Measurements from ENCODE around the gene EMC7.
"Not testable (repeated sequence)": the region's sequence is repeated elsewhere in the genome, so short reads cannot be mapped to it uniquely, and the experiment has no call there.

EMC7 gene

GRCh38 chr15:34085746-34086145 lies 15.9 kb downstream of the EMC7 start:
- DNase-seq (ENCODE audit: low read depth in 2 of 2, low spot score in 1 of 2) = no peak

- no peak for DNase-seq (ENCODE audit: low read depth in 2 of 2, low spot score in 1 of 2)
These were observed 17.6 kb downstream of the EMC7 start for GRCh38 chr15:34084086-34084485.

GRCh38 chr15:34079904-34080303 lies 21.8 kb downstream of the EMC7 start:
- DNase-seq (ENCODE audit: low read depth in 2 of 2, low spot score in 1 of 2) = no peak

- DNase-seq (ENCODE audit: low read depth in 2 of 2, low spot score in 1 of 2) = no peak
These were observed 22.8 kb downstream of the EMC7 start for GRCh38 chr15:34078900-34079299.

GRCh38 chr15:34076785-34077184 lies 24.9 kb downstream of the EMC7 start:
- no peak for DNase-seq (ENCODE audit: low read depth in 2 of 2, low spot score in 1 of 2)

- DNase-seq (ENCODE audit: low read depth in 2 of 2, low spot score in 1 of 2) = no peak
These were observed 31.7 kb downstream of the EMC7 start for GRCh38 chr15:34070003-34070402.

GRCh38 chr15:34065941-34066340 lies 35.7 kb downstream of the EMC7 start:
- no peak for DNase-seq (ENCODE audit: low read depth in 2 of 2, low spot score in 1 of 2)

GRCh38 chr15:34065261-34065660 lies 36.4 kb downstream of the EMC7 start:
- DNase-seq (ENCODE audit: low read depth in 2 of 2, low spot score in 1 of 2) = no peak

- DNase-seq (ENCODE audit: low read depth in 2 of 2, low spot score in 1 of 2) = no peak
These were observed 37.2 kb downstream of the EMC7 start for GRCh38 chr15:34064438-34064837.

GRCh38 chr15:34059946-34060345 lies 41.7 kb downstream of the EMC7 start:
- DNase-seq (ENCODE audit: low read depth in 2 of 2, low spot score in 1 of 2) = no peak

- DNase-seq (ENCODE audit: low read depth in 2 of 2, low spot score in 1 of 2) = no peak
These were observed 42.2 kb downstream of the EMC7 start for GRCh38 chr15:34059476-34059875.

- DNase-seq (ENCODE audit: low read depth in 2 of 2, low spot score in 1 of 2) = no peak
These were observed 44.8 kb downstream of the EMC7 start for GRCh38 chr15:34056911-34057310.

- no peak for DNase-seq (ENCODE audit: low read depth in 2 of 2, low spot score in 1 of 2)
These were observed 45.6 kb downstream of the EMC7 start for GRCh38 chr15:34055868-34056595.

GRCh38 chr15:34054081-34054707 lies 47.5 kb downstream of the EMC7 start:
- no peak for DNase-seq (ENCODE audit: low read depth in 2 of 2, low spot score in 1 of 2)

GRCh38 chr15:34050385-34050784 lies 51.3 kb downstream of the EMC7 start:
- not testable (repeated sequence) for DNase-seq (ENCODE audit: low read depth in 2 of 2, low spot score in 1 of 2)

- no peak for DNase-seq (ENCODE audit: low read depth in 2 of 2, low spot score in 1 of 2)
These were observed 52.5 kb downstream of the EMC7 start for GRCh38 chr15:34049112-34049511.

- no peak for DNase-seq (ENCODE audit: low read depth in 2 of 2, low spot score in 1 of 2)
These were observed 53.5 kb downstream of the EMC7 start for GRCh38 chr15:34047893-34048775.

GRCh38 chr15:34046471-34047145 lies 55.1 kb downstream of the EMC7 start:
- DNase-seq (ENCODE audit: low read depth in 2 of 2, low spot score in 1 of 2) = no peak

GRCh38 chr15:34043813-34044212 lies 57.8 kb downstream of the EMC7 start:
- DNase-seq (ENCODE audit: low read depth in 2 of 2, low spot score in 1 of 2) = no peak

- DNase-seq (ENCODE audit: low read depth in 2 of 2, low spot score in 1 of 2) = no peak
These were observed 58.3 kb downstream of the EMC7 start for GRCh38 chr15:34043391-34043790.

- DNase-seq (ENCODE audit: low read depth in 2 of 2, low spot score in 1 of 2) = no peak
These were observed 61.9 kb downstream of the EMC7 start for GRCh38 chr15:34039790-34040113.
